IMR-90 (cell line): Measurements from ENCODE around the gene HNRNPLL. TPM values are rescaled to one million over a fixed set of nuclear protein-coding genes. Genes with fewer than 3 reads are reported as not detected.

Experiments used
- ATAC-seq: fragments of 200-7000 bp; cut with Tn5 transposase; 2 replicates; pipeline ENCODE4 v1.9.1; 2020; ENCODE audit warnings: low read depth, mild to moderate bottlenecking, moderate library complexity
- BruUV-seq: library from RNA; stranded (reverse); fragments of 400-500 nt; replicated peaks from 2 replicates; lab custom pipeline; 2021; lab: Mats Ljungman, UMichigan
- CTCF ChIA-PET: fragments of 300-600 bp; formaldehyde crosslinking; extraction: SDS; loops from one replicate; lab custom pipeline; 2021; ENCODE audit warnings: antibody characterized with exemption; lab: Yijun Ruan, JAX
- POLR2A ChIA-PET: fragments of 300-600 bp; sonication (Branson Sonifier 250); formaldehyde crosslinking; loops from one replicate; lab custom pipeline; 2022; ENCODE audit warnings: antibody characterized with exemption; ENCODE audit not compliant: unreplicated experiment; lab: Charles Lee
- DNase-seq: peaks from one replicate; pipeline ENCODE4 v3.0.0; 2013
- H2AFZ ChIP-seq: replicated peaks from 2 replicates; pipeline ENCODE3; 2013; ENCODE audit warnings: low read length, mild to moderate bottlenecking; ENCODE audit not compliant: poor library complexity
- H2AK5ac ChIP-seq: 2 replicates; pipeline ENCODE4 v1.6.1; 2013; ENCODE audit warnings: low read depth, low read length, inconsistent platforms
- H2AK9ac ChIP-seq: replicated peaks from 2 replicates; pipeline ENCODE3; 2013; ENCODE audit warnings: mild to moderate bottlenecking, low read depth, low read length, moderate library complexity; ENCODE audit not compliant: poor library complexity
- H2BK120ac ChIP-seq: 2 replicates; pipeline ENCODE4 v1.6.1; 2013; ENCODE audit warnings: low read depth, low read length, inconsistent platforms
- H2BK15ac ChIP-seq: 3 replicates; pipeline ENCODE4 v1.6.1; 2013; ENCODE audit warnings: low read depth, low read length, inconsistent platforms
- H2BK20ac ChIP-seq: 2 replicates; pipeline ENCODE4 v1.6.1; 2013; ENCODE audit warnings: low read depth, mild to moderate bottlenecking, inconsistent platforms, low read length, moderate library complexity
- H2BK5ac ChIP-seq: 2 replicates; pipeline ENCODE4 v1.6.1; 2013; ENCODE audit warnings: mild to moderate bottlenecking, low read depth, low read length, inconsistent platforms; ENCODE audit not compliant: poor library complexity, severe bottlenecking
- H3K14ac ChIP-seq: replicated peaks from 2 replicates; pipeline ENCODE4 v1.6.1; 2013; ENCODE audit warnings: low read depth, low read length, inconsistent platforms
- H3K18ac ChIP-seq: 2 replicates; pipeline ENCODE4 v1.6.1; 2013; ENCODE audit warnings: low read depth, low read length, control low read depth
- H3K23ac ChIP-seq: 2 replicates; pipeline ENCODE4 v1.6.1; 2013; ENCODE audit warnings: low read depth, low read length, inconsistent platforms
- H3K27ac ChIP-seq: 2 replicates; pipeline ENCODE4 v1.5.1; 2013; ENCODE audit warnings: mild to moderate bottlenecking, control low read depth, low read length; ENCODE audit not compliant: insufficient read depth
- H3K27me3 ChIP-seq: 2 replicates; pipeline ENCODE4 v1.6.1; 2013; ENCODE audit warnings: low read length; ENCODE audit not compliant: control insufficient read depth, insufficient read depth
- H3K36me3 ChIP-seq: 2 replicates; pipeline ENCODE4 v1.6.1; 2013; ENCODE audit warnings: low read length, mixed read lengths; ENCODE audit not compliant: control insufficient read depth, insufficient read depth
- H3K4ac ChIP-seq: 2 replicates; pipeline ENCODE4 v1.6.1; 2013; ENCODE audit warnings: low read depth, low read length, inconsistent platforms
- H3K4me1 ChIP-seq: 2 replicates; pipeline ENCODE4 v1.6.1; 2013; ENCODE audit warnings: low read length, mixed read lengths; ENCODE audit not compliant: control insufficient read depth, insufficient read depth
- H3K4me2 ChIP-seq: 2 replicates; pipeline ENCODE4 v1.6.1; 2013; ENCODE audit warnings: low read depth, mild to moderate bottlenecking, control low read depth, low read length, moderate library complexity
- H3K4me3 ChIP-seq: 2 replicates; pipeline ENCODE4 v1.5.1; 2013; ENCODE audit warnings: low read depth, mild to moderate bottlenecking, control low read depth, low read length, moderate library complexity; ENCODE audit not compliant: insufficient read depth
- H3K56ac ChIP-seq: 2 replicates; pipeline ENCODE4 v1.6.1; 2013; ENCODE audit warnings: low read length, inconsistent platforms; ENCODE audit not compliant: insufficient read depth; ENCODE audit errors: extremely low read depth
- H3K79me1 ChIP-seq, 2 experiments: 2 replicates each; pipeline ENCODE4 v1.6.1; 2013; ENCODE audit warnings: low read length in 2 of 2, inconsistent platforms in 1 of 2, low read depth in 1 of 2
- H3K9ac ChIP-seq: 2 replicates; pipeline ENCODE4 v1.6.1; 2013; ENCODE audit warnings: low read depth, low read length, control low read depth
- H3K9me1 ChIP-seq: 2 replicates; pipeline ENCODE4 v1.6.1; 2013; ENCODE audit warnings: low read length, inconsistent platforms; ENCODE audit not compliant: insufficient read depth
- H3K9me3 ChIP-seq: 2 replicates; pipeline ENCODE4 v1.6.1; 2013; ENCODE audit warnings: low read length; ENCODE audit not compliant: control insufficient read depth, insufficient read depth
- H4K20me1 ChIP-seq: 2 replicates; pipeline ENCODE4 v1.6.1; 2013; ENCODE audit warnings: low read length, inconsistent platforms; ENCODE audit not compliant: insufficient read depth
- H4K5ac ChIP-seq: 2 replicates; pipeline ENCODE4 v1.6.1; 2013; ENCODE audit warnings: mild to moderate bottlenecking, low read depth, low read length, control low read depth
- H4K8ac ChIP-seq, 2 experiments: 2 replicates each; pipeline ENCODE4 v1.6.1; 2013; ENCODE audit warnings: low read depth in 2 of 2, low read length in 2 of 2, control low read depth in 1 of 2, inconsistent platforms in 1 of 2
- H4K91ac ChIP-seq: 2 replicates; pipeline ENCODE4 v1.6.1; 2013; ENCODE audit warnings: low read depth, low read length, inconsistent platforms; ENCODE audit not compliant: insufficient read depth
- FOS ChIP-seq: fragments of 150-350 bp; IDR thresholded peaks from 2 replicates; pipeline ENCODE4 v1.6.1; 2016; ENCODE audit warnings: low read depth, low read length
- NFE2L2 ChIP-seq: fragments of 150-350 bp; IDR thresholded peaks from 2 replicates; pipeline ENCODE4 v1.6.1; 2016; ENCODE audit warnings: low read depth, mild to moderate bottlenecking, low read length
- RAD21 ChIP-seq: IDR thresholded peaks from 2 replicates; pipeline ENCODE4 v1.6.1; 2012; ENCODE audit warnings: low read length, improper control_type of control experiment
- WGBS, 2 experiments: methylation state at CpG; one replicate each; pipeline versions ENCODE4 v1.1.5 to v1.1.7; 2013; ENCODE audit warnings: missing lambda C conversion rate in 2 of 2; ENCODE audit not compliant: insufficient read length in 1 of 2; ENCODE audit errors: extremely low coverage in 2 of 2; 5-methylcytosine and 5-hydroxymethylcytosine counted together
- dilution Hi-C: fragments of 300-500 bp; cut with HindIII; formaldehyde crosslinking; loops from one replicate; pipeline ENCODE4 v1.14.3; 2018; ENCODE audit warnings: low sequenced_read_pairs; ENCODE audit not compliant: unreplicated experiment
- in situ Hi-C: fragments of 300-500 bp; cut with MboI; formaldehyde crosslinking; loops from 3 replicates; pipeline ENCODE4 v1.14.3; 2019; ENCODE audit warnings: low sequenced_read_pairs, inconsistent platforms, mixed read lengths
- intact Hi-C: fragments of 100-400 bp; cut with micrococcal nuclease; formaldehyde crosslinking; loops from 2 replicates; pipeline ENCODE4 v1.10.0; 2022
- polyA plus RNA-seq, 3 experiments: library from polyadenylated mRNA; depleted of rRNA; stranded (reverse); fragments of >200 nt; gene quantifications; 2 replicates each; pipeline ENCODE4 v1.2.3, GENCODE V29; 2012; ENCODE audit warnings: low replicate concordance in 1 of 3
- total RNA-seq: library from RNA; depleted of rRNA; stranded (reverse); fragments of >200 nt; gene quantifications from 2 replicates; pipeline ENCODE4 v1.2.3, GENCODE V29; 2012
- TF ChIP-seq, protein P1 (sequence below): fragments of 150-350 bp; IDR thresholded peaks from 2 replicates; pipeline ENCODE4 v1.6.1; 2016; ENCODE audit warnings: low read depth, mild to moderate bottlenecking, low read length, moderate library complexity, borderline replicate concordance

HNRNPLL gene
- total and polyA plus RNA-seq, 2 of the 4 experiments (the other 2 are of a cell fraction): 23.7 to 53.1 TPM

DNA sequence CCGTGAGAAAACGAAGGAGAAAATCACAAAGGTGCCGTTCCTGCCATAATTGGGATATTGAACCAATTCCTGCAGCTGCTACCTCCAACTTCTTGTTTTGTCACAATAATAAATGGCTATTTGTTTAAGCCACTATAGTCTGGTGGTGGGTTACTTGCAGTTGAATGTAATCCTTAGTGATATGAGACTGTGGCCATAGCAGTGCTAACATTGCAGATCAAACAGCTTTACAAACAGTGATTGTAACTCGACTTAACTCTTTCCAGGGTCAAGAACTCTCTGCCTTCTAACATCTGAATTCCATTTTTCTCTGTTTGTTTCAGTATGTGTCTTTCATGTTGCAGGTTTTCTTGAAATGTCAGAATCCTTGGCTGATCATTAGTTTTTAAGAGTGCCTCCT, 24.7 kb upstream of the HNRNPLL start:
- dilution Hi-C loops: no loop called here
- Histone ChIP-seq H3K9ac (no peak overlapping the region), H3K27me3 (peaks cover 14% of the 10 kb centered on the region), H4K20me1 (no peaks in the 10 kb centered on the region), H3K79me1 (no peaks in the 10 kb centered on the region), H3K56ac (no peak overlapping the region), H3K4ac (no peak overlapping the region), H2AK5ac (no peak overlapping the region), H3K4me3 (no peak overlapping the region), H4K91ac (no peak overlapping the region), H3K14ac (no peak overlapping the region), H2BK120ac (no peak overlapping the region), H2AFZ (no peak overlapping the region), H3K9me3 (peaks cover 5% of the 10 kb centered on the region; the same call in 1 of the 2 replicates), H2AK9ac (no peak overlapping the region), H2BK5ac (no peak overlapping the region), H2BK20ac (no peak overlapping the region), H3K36me3 (no peaks in the 10 kb centered on the region), H3K18ac (no peak overlapping the region), H2BK15ac (no peak overlapping the region), H3K9me1 (no peaks in the 10 kb centered on the region), H3K23ac (no peak overlapping the region), H3K27ac (no peak overlapping the region), H4K8ac (no peak overlapping the region), H3K4me2 (no peak overlapping the region), H3K4me1 (no peaks in the 10 kb centered on the region), H4K5ac (no peak overlapping the region)
- CTCF ChIA-PET: no interaction called here
- TF ChIP-seq FOS (no peak), NFE2L2 (no peak), RAD21 (no peak)
- TF ChIP-seq, protein P1, sequence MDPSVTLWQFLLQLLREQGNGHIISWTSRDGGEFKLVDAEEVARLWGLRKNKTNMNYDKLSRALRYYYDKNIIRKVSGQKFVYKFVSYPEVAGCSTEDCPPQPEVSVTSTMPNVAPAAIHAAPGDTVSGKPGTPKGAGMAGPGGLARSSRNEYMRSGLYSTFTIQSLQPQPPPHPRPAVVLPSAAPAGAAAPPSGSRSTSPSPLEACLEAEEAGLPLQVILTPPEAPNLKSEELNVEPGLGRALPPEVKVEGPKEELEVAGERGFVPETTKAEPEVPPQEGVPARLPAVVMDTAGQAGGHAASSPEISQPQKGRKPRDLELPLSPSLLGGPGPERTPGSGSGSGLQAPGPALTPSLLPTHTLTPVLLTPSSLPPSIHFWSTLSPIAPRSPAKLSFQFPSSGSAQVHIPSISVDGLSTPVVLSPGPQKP: no peak
- intact Hi-C loops: no loop called here
- no CpG with 5 or more reads among the region's 4 CpGs for WGBS, 2 experiments
- no TSS peak for BruUV-seq
- POLR2A ChIA-PET: no interaction called here
- in situ Hi-C loops: no loop called here
- DNase-seq (no peak), ATAC-seq (no peak)
